Right ventricle myocardium inferior (tissue), 1 donor: Measurements from ENCODE around the gene IGFBP4. TPM values are rescaled to one million over a fixed set of nuclear protein-coding genes. Genes with fewer than 3 reads are reported as not detected.

Experiments
- ATAC-seq: fragments of 200-7000 bp; cut with Tn5 transposase; one replicate; pipeline ENCODE4 v1.9.1; 2020; ENCODE audit warnings: mild to moderate bottlenecking, moderate library complexity
- DNase-seq: peaks from one replicate; pipeline ENCODE4 v3.0.0; 2021; ENCODE audit errors: missing footprints
- intact Hi-C: fragments of 100-400 bp; cut with DNase I; formaldehyde crosslinking; loops from one replicate; pipeline ENCODE4 v1.11.0; 2022
- total RNA-seq: library from RNA; stranded (reverse); fragmentation: NEBNext Ultra II Directional; extraction: Animal tissue kit (Norgen Biotek cat#: 25700); gene quantifications from one replicate; pipeline ENCODE4 v1.2.1, GENCODE V29; 2021
- donor health status: DM: no; HTN: yes; CAD: no; lungs with severe emphysema.

Gene IGFBP4
- total RNA-seq, 1 donor from 2014 or later: 228 TPM

DNA sequence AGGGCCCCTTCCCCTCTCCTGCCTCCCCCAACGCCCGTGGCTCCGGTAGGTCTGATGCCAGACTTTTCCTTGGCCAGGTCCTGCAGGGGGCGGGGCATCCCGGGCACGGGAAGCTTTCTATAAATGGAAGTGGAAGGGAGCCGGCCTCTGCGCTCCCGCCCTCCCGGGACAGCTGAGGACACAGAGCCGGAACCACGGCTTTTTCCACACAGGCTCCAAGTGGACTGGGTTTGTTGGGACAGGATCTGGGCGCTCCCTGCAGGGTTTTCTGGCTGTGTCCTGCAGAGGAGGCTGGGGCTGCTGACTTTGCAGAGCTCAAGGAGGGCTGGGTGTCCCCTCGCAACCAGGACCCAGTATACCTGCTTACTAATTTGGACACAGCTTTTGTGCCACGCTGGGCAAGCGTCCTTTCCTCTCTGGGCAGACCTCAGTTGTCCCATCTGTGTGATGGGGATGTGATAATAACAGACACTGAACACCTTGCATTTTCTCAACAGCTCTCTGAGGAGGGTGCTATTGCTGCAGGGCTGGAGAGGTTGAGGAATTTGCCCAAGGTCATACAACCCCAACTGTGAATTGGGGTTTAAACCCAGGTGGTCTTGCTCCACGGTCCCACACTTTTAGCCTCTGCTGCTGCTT, 56.4 kb downstream of the IGFBP4 start:
- peak; percentile 95 for ATAC-seq
- DNase-seq: peak; percentile 92
- intact Hi-C loops: loop anchor here (1.0 kb wide), 1 partner anchor 34 kb away; no protein-coding TSS in a partner anchor

DNA sequence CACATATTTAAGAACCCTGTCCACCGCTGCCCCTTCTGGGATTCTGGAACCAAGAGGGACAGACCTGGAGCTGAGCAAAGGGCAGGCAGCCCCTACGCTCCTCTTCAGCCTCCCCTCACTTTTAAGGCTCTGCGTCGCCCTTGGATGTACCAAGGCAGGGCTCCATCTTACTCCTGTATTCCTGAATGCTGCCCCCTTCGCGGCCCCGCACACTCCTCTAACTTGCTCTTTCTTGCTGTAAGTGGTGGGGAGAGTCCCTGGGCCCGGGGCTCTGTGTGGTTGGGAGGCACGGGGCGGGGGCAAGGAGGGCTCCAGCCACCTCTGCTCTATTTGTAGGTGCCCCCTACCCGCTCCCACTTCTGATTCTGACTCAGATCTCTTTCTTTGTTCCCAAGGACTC, 56.9 kb downstream of the IGFBP4 start:
- DNase-seq (no peak), ATAC-seq (no peak)
- intact Hi-C loops: no loop called here

DNA sequence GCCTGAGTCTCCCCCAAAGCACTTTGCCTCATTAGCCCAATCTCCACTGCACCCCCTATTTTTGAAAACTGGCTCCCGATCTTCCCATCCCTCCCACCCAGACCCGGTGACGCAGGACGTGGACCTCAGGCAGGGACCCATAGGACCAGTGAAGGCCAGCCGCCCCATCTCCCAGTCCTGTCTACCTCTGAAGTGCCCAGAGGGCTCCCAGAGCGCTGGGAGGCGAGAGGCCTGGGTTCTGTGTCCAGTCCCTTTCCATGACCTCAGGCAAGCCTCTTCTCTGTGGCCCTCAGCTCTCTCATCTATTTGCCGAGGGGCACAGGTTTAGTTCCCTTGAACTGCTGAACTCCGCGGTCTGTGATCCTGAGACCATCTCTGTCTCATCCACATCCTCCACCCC, 57.5 kb downstream of the IGFBP4 start:
- intact Hi-C loops: no loop called here
- ATAC-seq: no peak

DNA sequence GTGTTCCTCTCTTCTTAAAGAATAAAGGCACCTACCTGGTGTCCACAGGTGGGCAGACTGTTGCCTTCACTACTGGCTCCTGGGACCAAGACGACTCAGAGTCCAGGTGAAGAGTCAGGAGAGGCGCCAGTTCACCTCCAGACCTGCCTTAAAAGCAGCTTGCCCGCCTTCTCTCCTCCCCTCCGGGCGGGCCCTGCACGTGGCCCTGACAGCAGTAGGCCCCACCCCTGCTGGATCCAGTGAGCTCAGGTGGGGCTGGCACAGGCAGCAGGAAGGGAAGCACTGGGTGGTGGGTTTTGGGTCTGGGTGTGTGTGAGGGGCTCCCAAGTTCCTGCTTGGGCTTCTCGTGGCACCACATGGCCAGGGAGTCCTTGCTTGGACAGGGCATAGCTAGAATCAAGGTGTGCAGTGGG, 58.3 kb downstream of the IGFBP4 start, which contains the start of gene TNS4:
TNS4 (minus strand) TSS at position 125 of the 413 bp plus-strand sequence. CDS start 5,198 bp downstream, outside the sequence.
- no peak for DNase-seq
- intact Hi-C loops: no loop called here
- ATAC-seq: no peak

More for the DNA sequence above, 57.5 kb downstream of the IGFBP4 start:
- DNase-seq: no peak

DNA sequence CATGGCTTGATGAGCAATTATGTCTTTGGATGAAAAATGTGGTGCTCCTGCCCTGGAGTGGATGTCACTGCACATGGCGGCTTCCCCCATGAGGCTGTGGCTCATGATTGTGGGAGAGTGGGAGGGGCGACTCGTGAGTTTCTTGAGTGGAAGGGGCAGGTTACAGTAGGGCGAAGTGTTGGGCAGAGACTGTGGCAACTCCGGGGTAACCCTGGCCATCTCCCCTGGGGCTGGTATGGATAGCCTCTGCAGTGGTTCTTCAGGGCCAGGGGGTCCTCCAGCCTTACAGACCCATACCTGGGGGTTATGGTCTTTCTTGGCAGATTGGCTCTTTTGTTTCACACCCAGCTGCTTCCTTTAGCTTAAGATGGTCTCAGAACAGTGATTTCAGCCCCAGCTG, 59.5 kb downstream of the IGFBP4 start:
- DNase-seq (no peak), ATAC-seq (no peak)
- intact Hi-C loops: no loop called here

DNA sequence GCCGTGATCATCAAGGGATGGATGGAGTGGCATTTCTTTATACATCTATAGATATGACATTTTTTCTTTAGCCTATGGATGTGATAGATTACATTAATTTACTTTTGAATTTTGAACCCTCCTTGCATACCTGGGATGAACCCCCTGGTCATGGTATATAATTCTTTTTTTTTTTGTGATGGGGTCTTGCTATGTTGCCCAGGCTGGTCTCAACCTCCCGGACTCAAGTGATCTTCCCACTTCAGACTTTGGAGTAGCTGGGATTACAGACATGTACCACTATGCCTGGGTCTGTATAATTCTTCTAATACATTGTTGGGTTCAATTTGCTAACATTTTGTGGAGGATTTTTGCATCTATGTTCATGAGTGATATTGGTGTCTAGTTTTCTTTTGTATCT, 59.9 kb downstream of the IGFBP4 start:
- ATAC-seq (no peak), DNase-seq (no peak)
- intact Hi-C loops: no loop called here

DNA sequence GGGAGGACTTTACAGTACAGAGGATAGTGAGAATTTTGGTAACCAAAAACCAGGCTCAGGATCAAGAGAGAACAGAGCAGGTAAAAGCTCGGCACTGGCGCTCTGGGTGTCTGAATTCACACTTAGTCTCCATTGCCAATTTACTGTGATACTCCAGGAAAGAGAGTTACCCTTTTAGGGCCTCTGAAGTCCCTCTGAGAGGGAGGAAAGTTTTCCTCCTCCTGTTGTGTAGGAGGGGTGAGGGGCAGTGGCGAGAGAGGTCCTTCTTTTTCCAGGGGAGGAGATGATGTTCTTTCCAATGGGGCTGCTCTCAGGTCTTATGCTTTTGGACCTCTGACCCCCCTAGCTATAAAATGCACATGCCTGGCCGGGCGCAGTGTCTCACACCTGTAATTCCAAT, 63.5 kb downstream of the IGFBP4 start:
- no peak for ATAC-seq
- DNase-seq: no peak
- intact Hi-C loops: no loop called here

Other genes starting within 250 kb of the IGFBP4 start
- gene WIPF2, start 224.1 kb upstream of the IGFBP4 start, total RNA-seq: 12.3 TPM
- gene CDC6, start 155.6 kb upstream of the IGFBP4 start, total RNA-seq: 1.9 TPM
- 17.9 TPM for gene RARA, start 134.3 kb upstream of the IGFBP4 start, total RNA-seq
- 0.92 TPM for gene GJD3, start 78.7 kb upstream of the IGFBP4 start, total RNA-seq
- 3.0 TPM for gene TOP2A, start 25.6 kb upstream of the IGFBP4 start, total RNA-seq
- gene TNS4, start 58.2 kb downstream of the IGFBP4 start, total RNA-seq: not detected
- not detected for gene CCR7, start 122.0 kb downstream of the IGFBP4 start, total RNA-seq
- gene SMARCE1, start 204.4 kb downstream of the IGFBP4 start, total RNA-seq: 56.9 TPM
- 0.41 TPM for gene KRT222, start 221.7 kb downstream of the IGFBP4 start, total RNA-seq